Left renal cortex interstitium (tissue), 4 donors: ENCODE results near the gene ZNF865. TPM values are rescaled to one million over a fixed set of nuclear protein-coding genes. Genes with fewer than 3 reads are reported as not detected.
"Not testable (repeated sequence)": the region's sequence is repeated elsewhere in the genome, so short reads cannot be mapped to it uniquely, and the experiment has no call there.

ENCODE experiments used
- DNase-seq, 4 donors: peaks; one replicate each; pipeline ENCODE4 v3.0.0-alpha.2; 2013; ENCODE audit warnings: low read depth in 4 of 4, low spot score in 2 of 4, missing footprints in 1 of 4
- polyA plus RNA-seq, 4 donors: library from polyadenylated mRNA; unstranded; fragments of 120-200 nt; gene quantifications; one replicate each; pipeline ENCODE4 v1.2.1, GENCODE V29; 2013; ENCODE audit not compliant: insufficient read length in 4 of 4

ZNF865 gene
- polyA plus RNA-seq, result 10 to 100 TPM in 2 of 4 donors, 1 to 10 TPM in 2; 5.8 to 15.1 (median 11.3) TPM

DNA sequence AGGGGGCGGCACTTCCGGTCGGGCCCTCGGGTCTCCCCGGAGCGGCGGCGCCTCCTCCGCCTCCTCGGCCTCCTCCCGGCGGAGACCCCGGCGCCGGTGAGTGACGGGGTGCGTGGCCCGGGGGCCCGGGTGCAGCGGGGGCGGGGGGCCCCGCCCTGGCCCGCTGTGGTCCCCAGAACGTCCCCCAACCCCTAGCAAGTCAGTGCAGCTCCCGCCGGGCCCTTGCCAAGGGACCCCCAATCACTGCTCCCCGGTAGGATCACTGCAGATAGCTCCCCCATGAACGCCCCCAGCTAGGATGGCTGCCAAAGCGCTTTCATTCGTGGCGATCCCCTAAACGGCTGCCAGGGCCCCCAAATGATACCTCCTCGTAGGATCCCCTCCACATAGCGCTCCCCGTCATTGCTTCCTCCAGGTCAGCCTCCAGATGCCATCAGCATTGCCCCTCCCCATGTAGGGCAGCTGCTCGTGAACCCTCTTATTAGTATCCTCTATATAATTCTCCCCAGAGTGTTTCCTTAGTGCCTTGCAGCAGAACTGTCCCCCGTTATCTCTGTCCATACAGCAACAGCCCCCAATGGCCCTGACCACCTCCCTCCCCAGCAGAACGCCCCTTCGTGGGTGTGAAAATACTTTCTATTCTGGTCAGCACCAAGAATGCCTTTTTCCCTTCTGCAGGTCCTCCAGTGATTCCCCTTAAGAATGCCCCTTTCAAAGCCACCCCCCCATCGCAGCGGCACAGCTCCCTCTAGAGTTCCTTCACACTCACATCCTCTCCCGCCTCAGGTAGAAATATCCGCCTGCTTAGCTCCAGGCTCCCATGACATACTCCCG is at the start of gene ZNF865:
Gene ZNF865 (plus strand): TSS at position 11 of the 834 bp plus-strand sequence. CDS start 7,972 bp downstream, outside the sequence.
- DNase-seq, result peak in 2 of 4 donors; percentile 64 to 77

DNA sequence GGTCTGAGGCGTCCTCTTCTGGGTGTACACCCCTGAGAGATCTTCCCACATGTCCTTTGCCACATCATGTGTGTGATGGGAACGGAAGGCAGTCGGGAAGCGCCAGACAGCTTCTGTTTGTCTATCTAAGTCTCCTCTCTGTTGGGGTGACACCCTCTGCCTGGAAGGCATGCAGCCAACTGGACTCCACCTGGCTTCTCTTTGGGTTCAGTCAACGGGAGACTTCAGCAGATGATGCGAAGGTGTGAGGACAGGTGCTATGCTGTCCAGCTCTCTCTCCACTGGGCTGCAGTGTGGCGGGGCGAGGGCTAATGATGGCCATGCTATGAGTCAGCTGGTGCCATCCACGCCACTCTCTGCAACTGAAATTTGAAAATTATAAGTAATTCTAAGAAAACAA is 45.8 kb upstream of the ZNF865 start:
- no peak for DNase-seq

DNA sequence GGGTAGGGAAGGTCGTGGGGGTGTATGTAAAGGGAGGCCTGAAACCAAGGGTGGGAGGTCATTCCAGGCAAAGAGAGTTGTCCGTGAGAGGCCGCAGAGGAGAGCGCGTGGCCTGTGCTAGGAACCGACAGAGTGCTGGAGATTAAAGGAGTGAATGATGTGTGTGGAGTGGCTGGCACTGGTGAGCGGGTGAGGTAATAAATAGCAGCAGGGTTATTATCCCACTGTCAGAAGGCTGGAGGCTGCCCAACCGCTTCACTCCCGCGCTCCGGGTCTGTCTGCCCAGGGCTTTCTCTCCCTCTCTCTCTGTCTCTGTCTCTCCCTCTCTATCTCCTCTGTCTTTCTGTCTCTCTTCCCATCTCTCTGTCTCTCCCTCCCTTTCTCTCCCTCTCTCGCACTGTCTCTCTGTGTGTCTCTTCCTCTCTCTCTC is 42.2 kb upstream of the ZNF865 start:
- DNase-seq, result no peak

DNA sequence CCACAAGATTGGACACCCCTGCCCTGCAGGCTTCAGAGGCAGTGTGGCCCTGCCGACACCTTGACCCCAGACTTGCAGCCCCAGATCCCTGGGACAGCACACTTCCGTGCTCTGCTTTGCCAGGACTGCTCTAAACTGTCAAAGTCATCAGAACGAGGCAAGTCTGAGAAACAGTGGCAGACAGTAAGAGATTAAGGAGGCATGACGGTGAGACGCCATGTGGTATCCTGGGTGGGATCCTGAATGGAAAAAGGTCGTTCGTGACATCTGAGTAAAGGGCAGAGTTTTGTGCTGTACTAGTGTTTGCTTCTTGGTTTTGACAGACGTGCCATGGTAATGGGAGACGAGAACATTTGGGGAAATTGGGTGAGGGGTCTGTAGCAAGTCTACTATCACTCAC is 38.6 kb upstream of the ZNF865 start:
- no peak for DNase-seq

DNA sequence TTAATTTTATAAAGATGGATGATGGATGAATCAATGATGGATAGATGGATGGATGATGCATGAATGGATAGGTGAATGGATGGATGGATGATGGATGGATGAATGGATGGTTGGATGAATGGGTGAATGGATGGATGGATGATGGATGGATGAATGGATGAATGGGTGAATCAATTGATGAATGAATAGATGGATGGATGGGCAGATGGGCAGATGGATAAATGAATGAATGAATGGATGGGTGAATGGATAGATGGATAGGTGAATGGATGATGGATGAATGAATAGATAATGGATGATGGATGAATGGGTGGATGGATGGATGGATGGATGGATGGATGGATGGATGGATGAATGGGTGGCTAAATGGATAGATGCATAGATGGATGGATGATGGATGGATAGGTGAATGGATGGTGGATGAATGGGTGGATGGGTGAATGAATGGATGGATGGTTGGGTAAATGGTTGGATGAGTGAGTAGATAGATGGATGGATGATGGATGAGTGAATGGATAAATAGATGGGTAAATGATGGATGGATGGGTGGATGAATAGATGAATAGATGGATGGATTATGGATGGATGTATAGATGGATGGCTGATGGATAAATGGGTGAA is 37.6 kb upstream of the ZNF865 start:
- DNase-seq, result no peak

DNA sequence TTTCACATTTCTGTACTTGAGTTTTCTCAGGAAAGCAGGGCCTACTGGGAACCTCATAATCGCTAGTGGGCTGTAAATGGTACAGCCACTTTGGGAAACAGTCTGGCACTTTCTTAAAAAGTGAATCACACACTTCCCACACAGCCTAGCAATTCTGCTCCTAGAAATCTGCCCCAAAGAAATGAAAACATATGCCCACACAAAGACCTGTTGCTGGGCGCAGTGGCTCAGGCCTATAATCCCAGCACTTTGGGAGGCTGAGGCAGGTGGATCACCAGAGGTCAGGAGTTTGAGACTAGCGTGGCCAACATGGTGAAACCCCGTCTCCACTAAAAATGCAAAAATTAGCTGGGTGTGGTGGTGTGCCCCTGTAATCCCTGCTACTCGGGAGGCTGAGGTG is 36.0 kb upstream of the ZNF865 start:
- not testable (repeated sequence) for DNase-seq

DNA sequence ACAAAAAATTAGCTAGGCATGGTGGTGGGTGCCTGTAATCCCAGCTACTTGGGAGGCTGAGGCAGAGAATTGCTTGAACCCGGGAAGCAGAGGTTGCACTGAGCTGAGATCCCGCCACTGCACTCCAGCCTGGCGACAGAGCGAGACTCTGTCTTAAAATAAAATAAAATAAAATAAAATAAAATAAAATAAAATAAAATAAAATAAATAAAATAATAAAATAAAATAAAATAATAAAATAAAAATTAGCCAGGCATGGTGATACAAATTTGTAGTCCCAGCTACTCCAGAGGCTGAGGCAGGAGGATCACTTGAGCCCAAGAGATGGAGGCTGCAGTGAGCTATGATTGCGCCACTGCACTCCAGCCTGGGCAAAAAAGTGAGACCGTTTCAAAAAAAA is 31.5 kb upstream of the ZNF865 start:
- not testable (repeated sequence) for DNase-seq

DNA sequence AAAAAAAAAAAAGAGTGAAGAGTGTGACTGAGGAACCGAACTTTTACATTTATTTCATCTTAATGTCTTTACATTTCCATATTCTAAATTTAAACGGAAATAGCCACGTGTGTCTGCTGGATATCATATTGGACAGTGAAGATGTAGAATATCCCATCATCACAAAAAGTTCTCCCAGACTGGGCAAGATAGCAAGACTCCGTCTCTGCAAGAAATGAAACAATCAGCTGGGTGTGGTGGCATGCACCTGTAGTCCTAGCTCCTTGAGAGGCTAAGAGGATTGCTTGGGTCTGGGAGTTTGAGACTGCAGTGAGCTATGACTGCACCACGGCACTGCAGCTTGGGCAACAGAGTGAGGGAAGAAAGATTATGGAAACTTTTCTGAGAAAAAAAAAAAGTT is 28.7 kb upstream of the ZNF865 start:
- DNase-seq, result no peak

DNA sequence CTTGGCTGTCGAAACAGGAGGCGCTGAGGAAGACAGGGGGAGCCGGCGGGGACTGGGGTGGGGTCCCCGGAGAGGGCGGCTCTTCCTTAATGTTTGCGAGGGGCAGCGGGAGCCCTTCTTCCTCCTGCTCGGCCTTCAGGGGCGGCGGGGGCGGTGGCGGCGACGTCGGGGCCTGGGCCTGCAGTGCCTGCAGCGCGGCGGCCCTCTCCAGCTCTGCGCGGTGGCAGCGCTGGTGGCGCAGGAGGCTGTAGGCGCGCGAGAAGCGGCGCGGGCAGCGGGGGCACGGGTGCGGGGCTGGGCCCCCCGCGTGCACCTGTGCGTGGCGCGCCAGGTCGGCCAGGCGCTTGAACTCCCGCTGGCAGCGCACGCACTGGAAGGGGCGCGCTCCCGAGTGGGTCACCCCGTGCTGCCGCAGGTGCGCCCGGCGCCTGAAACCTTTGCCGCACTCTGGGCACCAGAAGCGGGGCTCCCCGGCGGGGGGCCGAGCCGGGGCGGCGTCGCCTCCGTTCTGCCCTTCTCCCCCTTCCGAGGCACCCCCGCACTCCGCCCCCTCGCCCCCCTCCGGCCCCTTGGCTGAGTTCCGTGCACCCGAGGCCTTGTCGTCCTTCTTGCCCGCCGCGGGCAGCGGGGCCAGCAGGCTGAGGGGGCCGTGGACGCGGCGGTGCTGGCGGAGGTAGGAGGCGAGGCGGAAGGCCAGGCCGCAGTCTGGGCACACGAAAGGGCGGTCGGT is 27.3 kb upstream of the ZNF865 start:
- DNase-seq, result no peak

DNA sequence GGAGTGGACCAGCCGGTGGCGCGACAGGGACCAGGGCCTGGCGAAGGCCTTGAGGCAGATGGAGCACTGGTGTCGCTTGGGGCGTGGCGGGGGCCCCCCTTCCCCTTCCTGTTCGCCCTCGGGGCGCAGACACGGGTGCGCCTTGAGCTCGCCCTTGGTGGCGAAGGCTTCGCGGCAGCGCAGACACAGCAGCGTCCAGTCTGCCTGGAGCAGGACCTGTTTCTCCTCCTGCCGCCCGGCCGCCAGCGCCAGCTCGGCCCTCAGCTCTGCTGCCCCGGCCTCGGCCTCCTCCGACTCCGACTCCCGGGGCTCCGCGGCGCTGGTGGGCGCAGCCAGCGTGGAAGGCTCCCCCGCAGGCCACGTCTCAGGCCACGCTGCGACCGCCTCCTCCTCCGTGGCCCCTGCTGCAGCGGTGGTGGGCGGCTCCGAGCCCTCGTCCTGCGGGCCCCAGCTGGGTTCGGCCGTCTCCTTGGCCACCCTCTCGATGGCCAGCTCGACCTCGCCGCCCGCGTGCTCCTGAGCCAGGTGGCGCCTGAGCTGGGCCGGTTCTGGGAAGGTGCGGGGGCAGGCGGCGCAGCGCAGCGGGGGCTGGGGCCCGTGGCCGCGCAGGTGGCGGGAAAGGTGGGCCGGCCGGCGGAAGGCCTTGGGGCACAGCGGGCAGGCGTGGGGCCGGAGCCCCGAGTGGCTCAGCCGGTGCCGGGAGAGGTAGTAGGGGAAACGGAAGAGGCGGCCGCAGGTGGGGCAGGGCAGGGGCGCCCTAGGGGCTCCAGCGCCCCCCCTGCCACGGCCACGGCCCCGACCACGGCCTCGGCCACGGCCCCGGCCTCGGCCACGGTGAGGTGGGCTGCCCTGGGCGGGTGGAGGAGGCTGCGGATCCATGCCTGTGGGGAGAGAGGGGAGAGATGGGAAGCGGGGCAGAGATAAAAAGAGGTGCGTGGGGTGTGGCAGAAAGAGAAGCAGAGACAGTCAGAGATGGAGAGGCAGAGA is 26.4 kb upstream of the ZNF865 start:
- no peak for DNase-seq

DNA sequence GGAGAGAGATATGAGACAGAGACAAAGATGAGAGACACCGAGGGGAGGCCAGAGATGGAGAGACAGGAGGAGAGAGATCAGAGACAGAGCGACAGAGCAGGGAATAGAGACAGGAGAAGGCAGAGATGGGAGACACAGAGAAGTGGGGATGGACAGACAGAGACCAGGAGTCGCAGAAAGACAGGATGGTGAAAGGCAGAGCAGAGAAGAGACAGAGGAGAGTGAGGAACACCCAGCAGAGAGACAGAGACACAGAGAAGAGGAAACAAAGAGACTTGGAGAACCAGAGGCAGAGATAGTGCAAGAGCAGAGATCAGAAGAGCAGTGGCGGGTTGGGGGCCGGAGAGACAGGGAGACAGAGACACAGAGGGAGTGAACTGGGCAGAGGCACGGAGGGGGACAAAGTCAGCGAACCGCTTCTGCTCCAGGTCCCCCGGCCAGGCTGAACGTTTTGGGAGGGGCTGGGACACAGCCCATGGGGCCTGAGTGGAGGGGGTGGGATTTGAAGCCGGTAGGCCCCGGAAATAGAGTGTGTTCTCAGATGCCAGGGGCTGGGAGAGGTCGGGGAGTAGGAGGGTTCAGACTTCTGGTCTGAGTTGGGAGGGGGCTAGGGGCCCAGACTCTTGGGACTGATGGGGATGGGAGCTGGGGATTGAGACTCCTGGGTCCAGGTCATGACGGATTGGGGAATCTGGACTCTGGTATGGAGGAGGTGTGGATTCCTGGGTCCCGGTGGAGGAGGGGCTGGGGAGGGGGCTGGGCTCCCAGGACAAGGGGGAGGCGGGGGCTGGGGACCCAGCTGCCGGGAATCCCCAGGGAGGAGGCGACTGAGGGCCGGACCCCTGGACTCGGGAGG is 25.5 kb upstream of the ZNF865 start:
- DNase-seq, result no peak

DNA sequence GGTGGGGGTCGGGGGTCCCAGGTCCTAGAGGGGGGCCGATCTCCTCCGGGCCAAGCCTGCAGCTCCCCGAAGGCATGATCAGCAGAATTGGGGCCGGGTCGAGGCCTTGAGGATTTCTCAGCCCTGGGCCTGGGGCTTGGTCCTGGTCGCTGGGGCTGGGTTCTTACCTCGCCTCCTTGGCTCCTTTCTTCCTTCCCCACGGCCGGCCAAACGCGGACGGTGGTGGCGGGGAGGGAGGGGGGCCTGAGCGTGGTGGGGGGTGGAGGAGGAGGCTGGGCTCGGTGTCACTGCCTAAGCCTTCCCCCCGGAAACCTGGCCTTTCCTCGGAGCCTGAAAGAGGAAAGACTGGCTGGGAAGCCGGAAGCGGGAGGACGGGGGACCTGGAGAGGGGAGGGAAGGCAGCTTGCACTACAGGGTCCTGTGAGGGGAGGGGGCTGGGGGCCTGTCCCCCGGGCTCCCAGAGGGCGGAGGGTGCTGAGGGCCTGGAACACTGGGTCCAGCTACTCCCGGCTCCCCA is 24.8 kb upstream of the ZNF865 start, which contains the start of gene ZNF579:
Gene ZNF579 (minus strand): TSS at position 221 of the 517 bp plus-strand sequence. CDS start 1,209 bp downstream, outside the sequence.
- peak in 1 of 4 donors; percentile 83 for DNase-seq

DNA sequence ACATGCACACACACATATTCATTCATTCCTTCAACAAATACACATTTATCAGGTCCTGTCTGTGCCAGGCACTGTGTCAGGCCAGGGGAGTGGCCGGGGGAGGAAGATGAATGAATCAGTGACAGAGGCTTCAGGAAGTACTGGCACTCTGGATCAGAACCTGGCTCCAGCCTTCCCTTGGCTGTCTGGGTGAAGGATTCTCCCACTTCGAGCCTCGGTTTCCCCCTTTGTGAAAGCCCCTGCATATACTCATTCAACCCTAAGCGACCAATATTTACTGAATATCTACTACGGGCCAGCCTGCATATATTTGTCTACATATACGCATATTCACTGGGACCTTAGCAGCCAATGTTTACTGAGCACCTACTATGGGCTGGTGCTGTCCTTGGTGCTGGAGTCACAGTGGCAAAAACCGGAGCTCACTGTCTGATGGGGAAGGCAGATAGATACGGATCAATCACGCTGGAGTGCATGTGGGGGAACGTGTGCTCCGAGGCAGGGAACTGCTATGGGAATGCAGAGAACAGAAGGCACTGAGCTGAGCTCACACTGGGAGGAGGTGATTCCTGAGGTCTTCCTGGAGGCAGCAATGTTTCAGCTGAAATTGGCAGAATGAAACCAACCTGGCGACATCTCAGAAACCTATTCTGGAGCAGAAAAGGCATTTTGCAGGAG is 24.2 kb upstream of the ZNF865 start:
- DNase-seq, result no peak

DNA sequence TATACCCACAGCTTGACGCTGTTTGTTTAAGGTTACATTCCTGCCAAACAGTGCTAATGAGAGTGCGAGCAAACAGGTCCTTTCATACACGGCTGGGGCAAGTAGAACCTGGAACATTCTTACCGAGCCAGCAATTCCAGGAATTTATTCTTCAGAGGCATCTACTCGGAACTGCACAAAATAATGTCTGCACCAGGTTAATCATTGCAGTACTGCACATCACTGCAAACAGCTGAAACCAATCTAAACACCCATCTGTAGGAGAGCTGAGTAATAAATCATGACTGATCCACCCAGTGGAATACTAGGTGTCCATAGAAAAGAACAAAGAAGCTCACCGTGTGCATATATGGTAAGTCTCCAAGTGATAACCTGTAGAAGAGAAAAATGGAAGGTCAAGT is 23.6 kb upstream of the ZNF865 start:
- DNase-seq, result no peak

DNA sequence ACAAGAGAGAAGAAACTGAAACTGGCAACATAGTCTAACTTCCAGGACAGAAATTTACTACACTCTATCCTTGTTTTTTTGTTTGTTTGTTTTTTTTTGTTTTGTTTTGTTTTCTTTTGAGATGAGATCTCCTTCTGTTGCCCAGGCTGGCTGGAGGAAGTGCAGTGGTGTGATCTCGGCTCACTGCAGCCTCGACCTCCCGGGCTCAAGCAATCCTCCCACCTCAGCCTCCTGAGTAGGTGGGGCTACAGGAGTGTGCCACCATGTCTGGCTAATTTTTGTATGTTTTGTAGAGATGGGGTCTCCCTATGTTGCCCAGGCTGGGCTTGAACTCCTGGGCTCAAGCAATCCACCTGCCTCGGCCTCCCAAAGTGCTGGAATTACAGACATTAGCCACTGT is 23.2 kb upstream of the ZNF865 start:
- not testable (repeated sequence) for DNase-seq

DNA sequence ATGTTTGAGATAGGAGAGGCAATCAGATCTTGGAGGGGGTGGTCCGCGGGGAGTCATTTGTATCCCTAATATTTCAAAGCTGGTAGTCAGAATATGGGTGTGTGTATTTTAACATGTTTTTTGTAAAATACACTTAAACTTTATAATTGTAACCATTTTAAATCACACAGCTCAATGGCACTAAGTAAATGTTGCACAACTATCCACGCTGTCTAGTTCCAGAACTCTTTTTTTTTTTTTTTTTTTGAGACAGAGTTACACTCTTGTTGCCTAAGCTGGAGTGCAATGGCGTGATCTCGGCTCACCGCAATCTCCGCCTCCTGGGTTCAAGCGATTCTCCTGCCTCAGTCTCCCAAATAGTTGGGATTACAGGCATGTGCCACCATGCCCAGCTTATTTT is 21.6 kb upstream of the ZNF865 start:
- DNase-seq, result not testable (repeated sequence)

DNA sequence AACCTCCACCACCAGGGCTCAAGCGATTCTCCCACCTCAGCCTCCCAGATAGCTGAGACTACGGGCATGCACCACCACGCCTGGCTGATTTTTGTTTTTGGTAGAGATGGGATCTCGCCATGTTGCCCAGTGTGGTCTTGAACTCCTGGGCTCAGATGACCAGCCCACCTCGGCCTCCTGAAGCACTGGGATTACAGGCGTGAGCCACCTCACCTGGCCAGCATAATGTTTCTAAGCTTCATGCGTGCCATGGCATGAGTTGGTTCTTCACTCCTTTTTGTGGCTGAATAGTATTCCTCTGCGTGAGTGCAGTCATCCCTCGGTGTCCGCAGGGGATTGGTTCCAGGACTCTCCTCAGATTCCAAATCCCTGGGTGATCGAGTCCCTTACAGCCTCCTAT is 20.6 kb upstream of the ZNF865 start:
- no peak for DNase-seq

DNA sequence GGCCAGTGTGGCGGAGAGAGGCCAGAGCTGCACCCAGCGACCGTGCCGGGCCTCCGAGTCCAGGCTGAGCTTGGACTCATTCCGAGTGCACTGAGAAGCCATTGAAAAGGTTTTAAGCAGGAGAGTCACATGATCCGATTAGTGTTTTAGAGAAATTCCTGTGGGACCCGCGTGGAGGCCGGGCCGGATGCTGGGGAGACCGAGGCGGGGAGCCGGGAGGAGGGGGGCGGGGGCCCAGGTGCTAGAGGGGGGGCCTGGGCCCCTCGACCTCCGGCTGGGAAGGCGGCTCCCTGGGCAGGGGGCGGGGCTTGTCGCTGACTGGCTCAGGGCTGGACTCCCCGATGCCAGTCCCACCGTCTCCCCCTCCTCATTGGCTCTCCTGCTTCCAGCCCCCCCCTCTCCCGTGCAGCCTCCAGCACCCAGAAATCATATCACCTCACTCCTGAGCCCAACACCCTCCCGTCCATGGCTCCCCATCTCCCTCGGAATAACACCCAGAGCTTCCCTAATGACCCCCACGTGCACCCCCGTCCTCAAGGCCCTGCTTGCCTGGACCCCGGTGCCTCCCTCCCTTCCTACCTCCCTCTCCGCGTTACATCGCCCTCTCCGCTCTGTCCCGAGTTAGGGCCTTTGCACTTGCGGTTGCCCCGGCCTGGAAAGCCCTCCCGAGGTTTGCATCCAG is 19.6 kb upstream of the ZNF865 start:
- DNase-seq, result peak in 1 of 4 donors; percentile 78
